AG04449 (cell line): ENCODE results near the gene NKX3-2.

Experiments
- CTCF ChIA-PET: fragments of 350-600 bp; formaldehyde crosslinking; extraction: SDS; loops from one replicate; lab custom pipeline; 2021; ENCODE audit warnings: antibody characterized with exemption; lab: Yijun Ruan, JAX
- POLR2A ChIA-PET: fragments of 400-600, 350-600 bp; formaldehyde crosslinking; extraction: SDS; loops from one replicate; lab custom pipeline; 2020; ENCODE audit warnings: antibody characterized with exemption, inconsistent platforms; lab: Yijun Ruan, JAX
- DNase-seq: peaks from one replicate; pipeline ENCODE4 v3.0.0-alpha.2; 2010; ENCODE audit warnings: low read depth, low spot score
- H3K4me3 ChIP-seq: 2 replicates; pipeline ENCODE4 v1.5.1; 2011; ENCODE audit warnings: low read depth, mild to moderate bottlenecking, control low read depth, low read length
- TF ChIP-seq, protein P1 (sequence below): IDR thresholded peaks from one replicate; pipeline ENCODE4 v1.5.1; 2011; ENCODE audit warnings: mild to moderate bottlenecking, moderate library complexity, low read length, control low read depth, inconsistent platforms; ENCODE audit not compliant: insufficient read depth; ENCODE audit errors: missing control alignments

Gene NKX3-2

DNA sequence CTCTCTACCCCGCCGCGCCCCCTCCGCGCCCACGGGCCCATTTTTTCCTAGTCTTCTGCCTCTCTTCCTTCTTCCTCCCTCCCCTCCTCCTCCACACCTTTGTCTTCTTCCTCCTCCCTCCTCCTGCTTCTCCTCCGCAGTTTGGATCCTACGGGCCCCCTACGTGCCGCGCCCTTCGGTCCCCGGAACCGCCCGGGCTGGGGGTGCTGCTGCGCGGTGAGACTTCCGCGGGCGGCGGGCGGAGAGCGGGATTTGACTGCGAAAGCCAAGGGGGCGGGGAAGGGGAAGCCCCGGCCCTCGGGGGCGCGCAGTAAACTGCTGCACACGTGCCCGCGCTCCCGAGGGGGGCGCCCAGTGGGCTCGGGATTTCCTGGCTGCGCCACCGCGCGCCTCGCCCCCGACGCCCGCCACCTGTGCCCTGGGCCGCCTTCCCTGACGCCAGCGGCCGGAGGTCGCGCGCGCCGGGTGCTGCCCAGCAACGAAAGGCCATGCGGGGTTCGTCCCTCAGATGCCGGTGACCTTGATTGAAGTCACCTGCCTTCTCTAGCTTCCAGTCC, 3.3 kb upstream of the NKX3-2 start:
- TF ChIP-seq, protein P1, sequence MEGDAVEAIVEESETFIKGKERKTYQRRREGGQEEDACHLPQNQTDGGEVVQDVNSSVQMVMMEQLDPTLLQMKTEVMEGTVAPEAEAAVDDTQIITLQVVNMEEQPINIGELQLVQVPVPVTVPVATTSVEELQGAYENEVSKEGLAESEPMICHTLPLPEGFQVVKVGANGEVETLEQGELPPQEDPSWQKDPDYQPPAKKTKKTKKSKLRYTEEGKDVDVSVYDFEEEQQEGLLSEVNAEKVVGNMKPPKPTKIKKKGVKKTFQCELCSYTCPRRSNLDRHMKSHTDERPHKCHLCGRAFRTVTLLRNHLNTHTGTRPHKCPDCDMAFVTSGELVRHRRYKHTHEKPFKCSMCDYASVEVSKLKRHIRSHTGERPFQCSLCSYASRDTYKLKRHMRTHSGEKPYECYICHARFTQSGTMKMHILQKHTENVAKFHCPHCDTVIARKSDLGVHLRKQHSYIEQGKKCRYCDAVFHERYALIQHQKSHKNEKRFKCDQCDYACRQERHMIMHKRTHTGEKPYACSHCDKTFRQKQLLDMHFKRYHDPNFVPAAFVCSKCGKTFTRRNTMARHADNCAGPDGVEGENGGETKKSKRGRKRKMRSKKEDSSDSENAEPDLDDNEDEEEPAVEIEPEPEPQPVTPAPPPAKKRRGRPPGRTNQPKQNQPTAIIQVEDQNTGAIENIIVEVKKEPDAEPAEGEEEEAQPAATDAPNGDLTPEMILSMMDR: no peak
- ChIA-PET POLR2A (no interaction called here), CTCF (interaction anchor here (0.8 to 7.6 kb wide), 6 partner anchors 14 to 821 kb away, joined by 3 to 68 read pairs (median 4); no protein-coding TSS in a partner anchor)
- H3K4me3 ChIP-seq: 0 out of 2 replicates have a peak overlapping the region, but pooled peaks have one; percentile 8
- no peak for DNase-seq

DNA sequence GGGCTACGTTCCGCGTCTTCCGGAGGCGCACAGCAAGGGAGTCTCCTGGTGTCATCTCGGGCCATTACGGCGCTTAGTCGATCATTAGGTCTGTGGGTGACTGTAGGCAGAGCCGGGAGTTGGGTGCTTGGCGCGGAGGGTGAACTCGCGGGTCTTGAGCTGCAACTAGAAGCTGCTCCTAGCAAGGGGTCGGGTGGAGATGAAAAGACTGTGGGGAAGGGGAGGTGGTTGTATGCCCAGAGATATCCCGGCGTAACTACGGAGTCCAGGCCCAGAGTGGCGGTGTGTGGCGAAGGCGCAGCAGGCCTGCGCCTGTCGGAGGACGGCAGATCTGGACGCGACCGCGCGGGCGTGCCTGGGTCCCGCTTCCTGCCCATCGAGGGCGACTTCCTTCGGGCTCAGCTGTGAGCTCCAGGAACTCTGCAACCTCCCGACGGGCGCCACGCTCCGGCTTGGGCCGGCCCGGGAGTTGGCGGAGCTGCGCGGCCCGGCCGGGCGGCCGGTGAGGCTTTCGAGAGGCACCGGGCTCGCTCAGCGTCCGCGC, 2.7 kb upstream of the NKX3-2 start:
- POLR2A ChIA-PET: no interaction called here
- TF ChIP-seq, protein P1: no peak
- CTCF ChIA-PET: interaction anchor here (0.8 to 7.6 kb wide), 2 partner anchors 695 to 819 kb away, joined by 3 to 68 read pairs; no protein-coding TSS in a partner anchor
- H3K4me3 ChIP-seq: peak overlapping the region; percentile 15; the same call in 1 of the 2 replicates
- no peak for DNase-seq

DNA sequence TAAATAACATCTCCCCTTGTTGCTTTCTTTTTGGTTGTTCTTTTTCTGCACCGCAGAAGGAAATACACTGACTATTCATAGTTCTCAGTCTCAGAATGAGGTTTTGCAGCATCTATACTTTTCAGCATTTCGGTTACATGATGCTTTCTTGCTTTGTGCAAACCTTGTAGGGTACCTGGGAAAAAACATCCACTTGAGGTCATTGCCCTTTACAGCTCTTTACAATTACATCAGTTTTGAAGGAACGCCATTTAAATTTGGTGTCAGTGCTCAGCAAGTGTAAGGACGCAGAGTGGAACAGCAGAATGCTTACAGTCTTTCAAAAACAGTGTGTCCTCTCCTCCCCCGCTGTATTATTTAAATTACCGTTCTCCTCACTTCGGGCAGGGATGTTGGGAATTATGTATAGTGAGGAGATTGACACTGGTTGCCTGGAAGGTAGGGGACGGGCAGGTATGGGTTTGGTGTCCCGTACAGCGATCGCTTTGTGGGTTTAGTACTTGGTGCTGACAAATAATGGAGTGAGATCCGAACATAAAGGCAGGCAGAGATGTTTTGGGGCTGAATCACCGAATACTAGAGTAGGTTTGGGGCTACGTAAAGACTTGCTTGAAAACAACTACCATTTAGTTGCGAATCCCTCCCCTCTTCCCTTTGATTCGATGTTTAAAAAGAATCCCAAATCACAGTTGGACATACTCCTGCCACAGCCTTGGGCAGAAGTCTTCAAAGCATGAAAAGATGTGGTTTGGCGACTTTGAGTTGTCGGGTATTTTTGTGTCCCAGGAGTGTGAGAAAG, 2.0 kb upstream of the NKX3-2 start:
- no peak for DNase-seq
- TF ChIP-seq, protein P1: no peak
- ChIA-PET POLR2A (no interaction called here), CTCF (interaction anchor here (0.8 to 7.6 kb wide), 2 partner anchors 695 to 819 kb away, joined by 3 to 68 read pairs; no protein-coding TSS in a partner anchor)
- no peak overlapping the region for H3K4me3 ChIP-seq

DNA sequence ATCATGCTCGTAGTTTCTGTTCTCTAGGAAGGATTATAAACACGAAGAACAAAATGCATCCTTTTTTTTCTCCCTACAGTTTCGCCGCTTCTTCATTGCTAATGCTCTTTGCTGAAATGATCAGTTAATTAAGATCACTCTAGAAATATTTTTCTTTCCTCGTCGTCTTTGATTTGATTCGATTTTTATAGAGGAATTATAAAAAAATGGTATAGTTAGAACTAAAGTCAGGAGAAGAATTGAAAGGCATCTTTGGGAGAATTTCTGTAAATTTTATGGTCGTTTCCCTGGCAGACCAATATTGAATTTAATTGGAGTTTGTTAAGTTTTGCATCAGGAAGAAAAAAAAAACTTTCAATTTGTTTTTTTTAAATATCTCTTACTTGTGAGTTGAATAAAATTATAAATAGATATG, 1.1 kb upstream of the NKX3-2 start:
- DNase-seq: no peak
- peak overlapping the region; percentile 57 for H3K4me3 ChIP-seq
- POLR2A ChIA-PET: no interaction called here
- TF ChIP-seq, protein P1: no peak
- CTCF ChIA-PET: interaction anchor here (7.6 kb wide), 1 partner anchor 694 kb away, joined by 68 read pairs; no protein-coding TSS in a partner anchor

DNA sequence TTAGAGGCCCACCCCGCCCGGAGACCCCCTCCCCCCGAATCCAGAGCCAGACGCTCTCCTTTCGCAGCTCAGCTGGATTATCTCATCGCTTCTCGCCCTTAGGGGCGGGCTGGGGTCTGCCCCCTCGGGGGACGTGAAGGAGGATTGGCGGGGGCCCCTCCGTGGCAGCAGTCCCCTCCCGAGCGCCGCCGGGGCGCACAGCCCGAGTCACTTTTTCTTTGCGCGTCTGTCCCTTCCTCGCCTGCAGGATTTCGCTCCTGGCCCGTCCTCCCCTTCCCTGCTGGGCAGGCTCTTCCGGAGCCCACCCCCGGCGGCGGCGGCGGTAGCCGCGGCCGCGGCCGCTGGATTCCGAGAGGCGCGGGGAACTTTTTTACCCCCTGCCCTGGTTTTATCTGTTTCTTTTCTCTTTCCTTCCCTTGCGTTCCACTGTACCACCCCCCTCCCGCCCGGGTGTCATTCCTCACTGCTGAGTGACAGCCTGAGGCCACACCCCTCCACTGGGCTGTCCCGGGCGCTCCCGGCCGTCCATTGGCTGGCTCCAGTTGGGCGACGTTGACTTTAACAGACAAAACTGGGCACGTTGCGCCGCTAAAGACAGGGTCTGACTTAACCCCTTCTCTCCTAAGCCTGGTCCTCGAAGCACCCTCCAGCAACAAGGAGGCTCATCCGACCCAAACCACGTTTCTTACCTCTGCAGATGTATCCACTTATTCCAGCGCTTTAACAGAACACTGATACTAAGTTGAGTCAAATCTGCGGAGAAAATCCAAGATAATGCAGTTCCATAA, 492 bp upstream of the NKX3-2 start:
- CTCF ChIA-PET: interaction anchor here (1.5 to 1.9 kb wide), 2 partner anchors 13 to 692 kb away, joined by 7 to 9 read pairs; no protein-coding TSS in a partner anchor
- TF ChIP-seq, protein P1: no peak
- H3K4me3 ChIP-seq: peak overlapping the region; percentile 57
- POLR2A ChIA-PET: no interaction called here
- DNase-seq: no peak
